DND-41 (cell line): ENCODE data around the gene FRAT1.
"Not testable (repeated sequence)": the region's sequence is repeated elsewhere in the genome, so short reads cannot be mapped to it uniquely, and the experiment has no call there.

ENCODE experiments used
- EZH2 ChIP-seq: IDR thresholded peaks from 3 replicates; pipeline ENCODE4 v1.6.1; 2012; ENCODE audit warnings: borderline replicate concordance, low read depth, mild to moderate bottlenecking, moderate library complexity, low read length, inconsistent platforms; ENCODE audit not compliant: severe bottlenecking
- TF ChIP-seq, protein P1 (sequence below): IDR thresholded peaks from 2 replicates; pipeline ENCODE4 v1.5.1; 2012; ENCODE audit warnings: borderline replicate concordance, low read length, moderate library complexity, mild to moderate bottlenecking; ENCODE audit not compliant: poor library complexity, severe bottlenecking; ENCODE audit errors: extremely low read depth

DNA sequence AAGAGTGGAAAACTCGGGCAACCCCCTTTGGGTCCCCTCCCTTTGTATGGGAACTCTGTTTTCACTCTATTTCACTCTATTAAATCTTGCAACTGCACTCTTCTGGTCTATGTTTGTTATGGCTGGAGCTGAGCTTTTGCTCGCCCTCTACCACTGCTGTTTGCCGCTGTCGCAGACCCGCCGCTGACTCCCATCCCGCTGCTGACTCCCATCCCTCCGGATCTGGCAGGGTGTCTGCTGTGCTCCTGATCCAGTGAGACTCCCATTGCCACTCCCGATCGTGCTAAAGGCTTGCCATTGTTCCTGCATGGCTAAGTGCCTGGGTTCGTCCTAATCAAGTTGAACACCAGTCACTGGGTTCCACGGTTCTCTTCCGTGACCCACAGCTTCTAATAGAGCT is 29.0 kb upstream of the FRAT1 start:
- TF ChIP-seq, protein P1, sequence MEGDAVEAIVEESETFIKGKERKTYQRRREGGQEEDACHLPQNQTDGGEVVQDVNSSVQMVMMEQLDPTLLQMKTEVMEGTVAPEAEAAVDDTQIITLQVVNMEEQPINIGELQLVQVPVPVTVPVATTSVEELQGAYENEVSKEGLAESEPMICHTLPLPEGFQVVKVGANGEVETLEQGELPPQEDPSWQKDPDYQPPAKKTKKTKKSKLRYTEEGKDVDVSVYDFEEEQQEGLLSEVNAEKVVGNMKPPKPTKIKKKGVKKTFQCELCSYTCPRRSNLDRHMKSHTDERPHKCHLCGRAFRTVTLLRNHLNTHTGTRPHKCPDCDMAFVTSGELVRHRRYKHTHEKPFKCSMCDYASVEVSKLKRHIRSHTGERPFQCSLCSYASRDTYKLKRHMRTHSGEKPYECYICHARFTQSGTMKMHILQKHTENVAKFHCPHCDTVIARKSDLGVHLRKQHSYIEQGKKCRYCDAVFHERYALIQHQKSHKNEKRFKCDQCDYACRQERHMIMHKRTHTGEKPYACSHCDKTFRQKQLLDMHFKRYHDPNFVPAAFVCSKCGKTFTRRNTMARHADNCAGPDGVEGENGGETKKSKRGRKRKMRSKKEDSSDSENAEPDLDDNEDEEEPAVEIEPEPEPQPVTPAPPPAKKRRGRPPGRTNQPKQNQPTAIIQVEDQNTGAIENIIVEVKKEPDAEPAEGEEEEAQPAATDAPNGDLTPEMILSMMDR, result not testable (repeated sequence)
- TF ChIP-seq EZH2, result not testable (repeated sequence)
